ENCODE results near the gene HS3ST4.

DNA sequence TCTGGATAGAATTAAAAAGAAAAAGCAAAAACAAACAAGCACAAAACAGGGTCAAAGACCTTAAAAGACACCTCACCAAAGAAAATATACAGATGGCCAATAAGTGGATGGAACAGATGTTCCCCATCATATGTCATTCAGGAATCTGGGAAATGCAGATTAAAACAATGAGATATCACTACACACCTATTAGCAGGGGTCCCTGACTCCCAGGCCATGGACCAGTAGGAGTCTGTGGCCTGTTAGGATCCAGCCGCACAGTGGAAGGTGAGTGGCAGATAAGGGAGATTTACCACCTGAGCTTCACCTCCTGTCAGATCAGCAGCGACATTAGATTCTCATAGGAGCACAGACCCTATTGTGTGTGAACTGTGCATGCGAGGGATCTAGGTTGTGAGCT lies 167.9 kb downstream of the HS3ST4 start:
- TF ChIP-seq, protein P1, sequence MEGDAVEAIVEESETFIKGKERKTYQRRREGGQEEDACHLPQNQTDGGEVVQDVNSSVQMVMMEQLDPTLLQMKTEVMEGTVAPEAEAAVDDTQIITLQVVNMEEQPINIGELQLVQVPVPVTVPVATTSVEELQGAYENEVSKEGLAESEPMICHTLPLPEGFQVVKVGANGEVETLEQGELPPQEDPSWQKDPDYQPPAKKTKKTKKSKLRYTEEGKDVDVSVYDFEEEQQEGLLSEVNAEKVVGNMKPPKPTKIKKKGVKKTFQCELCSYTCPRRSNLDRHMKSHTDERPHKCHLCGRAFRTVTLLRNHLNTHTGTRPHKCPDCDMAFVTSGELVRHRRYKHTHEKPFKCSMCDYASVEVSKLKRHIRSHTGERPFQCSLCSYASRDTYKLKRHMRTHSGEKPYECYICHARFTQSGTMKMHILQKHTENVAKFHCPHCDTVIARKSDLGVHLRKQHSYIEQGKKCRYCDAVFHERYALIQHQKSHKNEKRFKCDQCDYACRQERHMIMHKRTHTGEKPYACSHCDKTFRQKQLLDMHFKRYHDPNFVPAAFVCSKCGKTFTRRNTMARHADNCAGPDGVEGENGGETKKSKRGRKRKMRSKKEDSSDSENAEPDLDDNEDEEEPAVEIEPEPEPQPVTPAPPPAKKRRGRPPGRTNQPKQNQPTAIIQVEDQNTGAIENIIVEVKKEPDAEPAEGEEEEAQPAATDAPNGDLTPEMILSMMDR (IDR thresholded peaks at IDR 0.05): no peak
- TF ChIP-seq EZH2 (IDR thresholded peaks at IDR 0.05; ENCODE audit: borderline replicate concordance, insufficient read depth, low read depth, low read length, poor library complexity, severe bottlenecking): no peak

All from B cell (primary cell).